SU-DHL-6 (cell line): ENCODE data around the gene GRIK2.

Experiments
- CTCF ChIP-seq: fragments of 200-600 bp; sonication (generic); IDR thresholded peaks from one replicate; pipeline ENCODE4 v1.5.1; 2017; ENCODE audit warnings: antibody characterized with exemption, mild to moderate bottlenecking, low read length, moderate library complexity; ENCODE audit not compliant: insufficient read depth, poor library complexity, severe bottlenecking
- EZH2phosphoT487 ChIP-seq: fragments of 200-600 bp; sonication (generic), shearing (Covaris generic); conservative IDR thresholded peaks from 2 replicates; pipeline ENCODE4 v1.6.1; 2018; ENCODE audit warnings: mild to moderate bottlenecking, antibody characterized with exemption, low read length, moderate library complexity, mixed read lengths

GRCh38 chr6:101840100-101840499 lies 446.6 kb downstream of the GRIK2 start:
- no peak for TF ChIP-seq CTCF
- no peak for TF ChIP-seq EZH2phosphoT487
